Liver (tissue), 3 donors: ENCODE results near the gene CLDN6.

Source experiments
- FOXA1 ChIP-seq: IDR thresholded peaks from 2 replicates; pipeline ENCODE4 v1.6.1; 2016; ENCODE audit warnings: antibody characterized with exemption
- HNF4A ChIP-seq, 2 donors: conservative IDR thresholded peaks; 2 replicates each; pipeline ENCODE4 v1.6.1; 2016; ENCODE audit warnings: antibody characterized with exemption in 2 of 2, mild to moderate bottlenecking in 2 of 2
- JUND ChIP-seq, 2 donors: IDR thresholded peaks; 2 replicates each; pipeline ENCODE4 v1.6.1; 2016; ENCODE audit warnings: antibody characterized with exemption in 2 of 2
- RAD21 ChIP-seq, 2 donors: IDR thresholded peaks; 2 replicates each; pipeline ENCODE4 v1.6.1; 2016; ENCODE audit warnings: antibody characterized with exemption in 2 of 2, mild to moderate bottlenecking in 2 of 2
- SP1 ChIP-seq: IDR thresholded peaks from 2 replicates; pipeline ENCODE4 v1.6.1; 2018; ENCODE audit warnings: antibody characterized with exemption, mild to moderate bottlenecking
- TAF1 ChIP-seq: conservative IDR thresholded peaks from 2 replicates; pipeline ENCODE4 v1.6.1; 2016; ENCODE audit warnings: antibody characterized with exemption, mild to moderate bottlenecking
- TF ChIP-seq, protein P1 (sequence below): fragments of 150-350 bp; IDR thresholded peaks from 2 replicates; pipeline ENCODE4 v1.5.1; 2017; ENCODE audit warnings: improper control_type of control experiment, low read depth, low read length; ENCODE audit not compliant: missing input control
- TF ChIP-seq, protein P2 (sequence below): IDR thresholded peaks from 2 replicates; pipeline ENCODE4 v1.6.1; 2016; ENCODE audit warnings: antibody characterized with exemption, mild to moderate bottlenecking
- TF ChIP-seq, protein P3 (sequence below): IDR thresholded peaks from 2 replicates; pipeline ENCODE4 v1.6.1; 2016; ENCODE audit warnings: antibody characterized with exemption
- TF ChIP-seq, protein P4 (sequence below): IDR thresholded peaks from 2 replicates; pipeline ENCODE4 v1.6.1; 2016; ENCODE audit warnings: antibody characterized with exemption
- donor health status: healthy.
- donor health status: healthy.

DNA sequence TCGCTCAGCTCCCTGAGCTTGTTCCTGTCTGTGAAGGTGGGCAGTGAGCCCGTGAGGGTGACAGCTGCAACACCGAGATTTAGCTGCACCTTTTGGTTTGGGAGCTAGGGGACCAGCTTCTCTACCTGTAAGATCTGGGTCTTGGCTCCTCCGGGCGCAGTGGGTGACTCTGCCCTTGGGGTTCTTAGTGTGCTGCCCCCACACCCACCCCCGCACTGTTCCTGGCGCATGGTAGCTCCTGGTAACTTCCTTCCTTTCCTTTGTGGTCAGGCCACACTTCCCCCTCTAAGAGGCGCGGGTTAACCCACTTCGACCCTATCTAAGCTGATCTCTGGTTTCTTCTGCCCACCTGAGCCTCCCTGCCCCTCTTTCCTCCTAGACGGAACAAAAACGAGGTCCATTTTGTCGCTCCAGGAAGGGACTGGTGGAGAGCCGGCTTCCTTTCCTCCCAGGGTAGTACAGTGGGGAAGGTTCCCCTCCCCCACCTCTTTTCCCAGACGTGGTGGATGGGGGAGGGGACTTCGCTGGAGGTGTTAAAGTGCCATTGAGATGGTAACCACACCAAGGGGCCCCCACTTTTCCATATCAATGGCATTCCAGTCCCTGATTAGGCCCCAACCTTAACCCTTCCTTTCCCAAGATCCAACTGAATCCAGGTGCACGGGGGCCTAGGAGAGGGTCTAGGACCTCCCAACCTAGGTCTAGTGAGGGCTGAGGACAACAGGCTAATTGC lies 9.9 kb downstream of the CLDN6 start:
- TF ChIP-seq, protein P1, sequence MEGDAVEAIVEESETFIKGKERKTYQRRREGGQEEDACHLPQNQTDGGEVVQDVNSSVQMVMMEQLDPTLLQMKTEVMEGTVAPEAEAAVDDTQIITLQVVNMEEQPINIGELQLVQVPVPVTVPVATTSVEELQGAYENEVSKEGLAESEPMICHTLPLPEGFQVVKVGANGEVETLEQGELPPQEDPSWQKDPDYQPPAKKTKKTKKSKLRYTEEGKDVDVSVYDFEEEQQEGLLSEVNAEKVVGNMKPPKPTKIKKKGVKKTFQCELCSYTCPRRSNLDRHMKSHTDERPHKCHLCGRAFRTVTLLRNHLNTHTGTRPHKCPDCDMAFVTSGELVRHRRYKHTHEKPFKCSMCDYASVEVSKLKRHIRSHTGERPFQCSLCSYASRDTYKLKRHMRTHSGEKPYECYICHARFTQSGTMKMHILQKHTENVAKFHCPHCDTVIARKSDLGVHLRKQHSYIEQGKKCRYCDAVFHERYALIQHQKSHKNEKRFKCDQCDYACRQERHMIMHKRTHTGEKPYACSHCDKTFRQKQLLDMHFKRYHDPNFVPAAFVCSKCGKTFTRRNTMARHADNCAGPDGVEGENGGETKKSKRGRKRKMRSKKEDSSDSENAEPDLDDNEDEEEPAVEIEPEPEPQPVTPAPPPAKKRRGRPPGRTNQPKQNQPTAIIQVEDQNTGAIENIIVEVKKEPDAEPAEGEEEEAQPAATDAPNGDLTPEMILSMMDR: no peak
- TF ChIP-seq TAF1 (no peak), FOXA1 (no peak), JUND (IDR thresholded peaks at IDR 0.05) (no peak), HNF4A (conservative IDR thresholded peaks at IDR 0.05) (no peak), SP1 (no peak), RAD21 (IDR thresholded peaks at IDR 0.05) (no peak)
- TF ChIP-seq, protein P2, sequence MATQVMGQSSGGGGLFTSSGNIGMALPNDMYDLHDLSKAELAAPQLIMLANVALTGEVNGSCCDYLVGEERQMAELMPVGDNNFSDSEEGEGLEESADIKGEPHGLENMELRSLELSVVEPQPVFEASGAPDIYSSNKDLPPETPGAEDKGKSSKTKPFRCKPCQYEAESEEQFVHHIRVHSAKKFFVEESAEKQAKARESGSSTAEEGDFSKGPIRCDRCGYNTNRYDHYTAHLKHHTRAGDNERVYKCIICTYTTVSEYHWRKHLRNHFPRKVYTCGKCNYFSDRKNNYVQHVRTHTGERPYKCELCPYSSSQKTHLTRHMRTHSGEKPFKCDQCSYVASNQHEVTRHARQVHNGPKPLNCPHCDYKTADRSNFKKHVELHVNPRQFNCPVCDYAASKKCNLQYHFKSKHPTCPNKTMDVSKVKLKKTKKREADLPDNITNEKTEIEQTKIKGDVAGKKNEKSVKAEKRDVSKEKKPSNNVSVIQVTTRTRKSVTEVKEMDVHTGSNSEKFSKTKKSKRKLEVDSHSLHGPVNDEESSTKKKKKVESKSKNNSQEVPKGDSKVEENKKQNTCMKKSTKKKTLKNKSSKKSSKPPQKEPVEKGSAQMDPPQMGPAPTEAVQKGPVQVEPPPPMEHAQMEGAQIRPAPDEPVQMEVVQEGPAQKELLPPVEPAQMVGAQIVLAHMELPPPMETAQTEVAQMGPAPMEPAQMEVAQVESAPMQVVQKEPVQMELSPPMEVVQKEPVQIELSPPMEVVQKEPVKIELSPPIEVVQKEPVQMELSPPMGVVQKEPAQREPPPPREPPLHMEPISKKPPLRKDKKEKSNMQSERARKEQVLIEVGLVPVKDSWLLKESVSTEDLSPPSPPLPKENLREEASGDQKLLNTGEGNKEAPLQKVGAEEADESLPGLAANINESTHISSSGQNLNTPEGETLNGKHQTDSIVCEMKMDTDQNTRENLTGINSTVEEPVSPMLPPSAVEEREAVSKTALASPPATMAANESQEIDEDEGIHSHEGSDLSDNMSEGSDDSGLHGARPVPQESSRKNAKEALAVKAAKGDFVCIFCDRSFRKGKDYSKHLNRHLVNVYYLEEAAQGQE: no peak
- TF ChIP-seq, protein P3, sequence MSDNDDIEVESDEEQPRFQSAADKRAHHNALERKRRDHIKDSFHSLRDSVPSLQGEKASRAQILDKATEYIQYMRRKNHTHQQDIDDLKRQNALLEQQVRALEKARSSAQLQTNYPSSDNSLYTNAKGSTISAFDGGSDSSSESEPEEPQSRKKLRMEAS: no peak
- TF ChIP-seq, protein P4, sequence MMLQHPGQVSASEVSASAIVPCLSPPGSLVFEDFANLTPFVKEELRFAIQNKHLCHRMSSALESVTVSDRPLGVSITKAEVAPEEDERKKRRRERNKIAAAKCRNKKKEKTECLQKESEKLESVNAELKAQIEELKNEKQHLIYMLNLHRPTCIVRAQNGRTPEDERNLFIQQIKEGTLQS: no peak
